H1 (cell line): ENCODE data around the gene IPO13. TPM values are rescaled to one million over a fixed set of nuclear protein-coding genes. Genes with fewer than 3 reads are reported as not detected.
A peak's percentile ranks its signal among the peaks of the same experiment; 100 is the strongest.

Source experiments
- CTCF ChIA-PET: fragments of 300-600 bp; sonication (Branson Sonifier 250); formaldehyde crosslinking; loops from one replicate; lab custom pipeline; 2021; ENCODE audit not compliant: partially characterized antibody; lab: Charles Lee
- POLR2A ChIA-PET: fragments of 300-600 bp; sonication (Branson Sonifier 250); formaldehyde crosslinking; loops from one replicate; lab custom pipeline; 2021; ENCODE audit warnings: inconsistent platforms; ENCODE audit not compliant: partially characterized antibody; lab: Charles Lee
- DNase-seq, 2 experiments: peaks; one replicate each; pipeline versions ENCODE4 v3.0.0 to v3.0.0-alpha.2; 2010 to 2022; ENCODE audit warnings: low spot score in 2 of 2, low read depth in 1 of 2, mixed read lengths in 1 of 2
- FAIRE-seq: peaks from 2 replicates; lab custom pipeline; 2011; peaks lifted over from hg19 to GRCh38; lab: Jason Lieb, UNC
- H2AFZ ChIP-seq: 2 replicates; pipeline ENCODE4 v1.8.1; 2012; ENCODE audit warnings: low read length, inconsistent platforms
- H2AK5ac ChIP-seq: 2 replicates; pipeline ENCODE4 v1.6.1; 2013; ENCODE audit warnings: low read depth, low read length
- H2BK120ac ChIP-seq: replicated peaks from 2 replicates; pipeline ENCODE3; 2013; ENCODE audit warnings: low read depth, low read length, inconsistent platforms
- H2BK12ac ChIP-seq: 2 replicates; pipeline ENCODE4 v1.6.1; 2013; ENCODE audit warnings: low read depth, low read length
- H2BK15ac ChIP-seq: 2 replicates; pipeline ENCODE4 v1.6.1; 2013; ENCODE audit warnings: low read length
- H2BK20ac ChIP-seq: 2 replicates; pipeline ENCODE4 v1.6.1; 2013; ENCODE audit warnings: low read length
- H2BK5ac ChIP-seq: 2 replicates; pipeline ENCODE4 v1.6.1; 2013; ENCODE audit warnings: low read depth, low read length
- H3K14ac ChIP-seq: 2 replicates; pipeline ENCODE4 v1.6.1; 2013; ENCODE audit warnings: inconsistent platforms; ENCODE audit not compliant: insufficient read length
- H3K18ac ChIP-seq: 2 replicates; pipeline ENCODE4 v1.6.1; 2013; ENCODE audit warnings: low read length; ENCODE audit errors: extremely low read depth
- H3K23ac ChIP-seq: 2 replicates; pipeline ENCODE4 v1.6.1; 2013; ENCODE audit warnings: inconsistent platforms; ENCODE audit not compliant: insufficient read length
- H3K23me2 ChIP-seq: 2 replicates; pipeline ENCODE4 v1.6.1; 2013; ENCODE audit warnings: low read depth, low read length
- H3K27ac ChIP-seq: 2 replicates; pipeline ENCODE4 v1.6.1; 2011; ENCODE audit warnings: low read depth, low read length, inconsistent platforms
- H3K27me3 ChIP-seq, 4 experiments: replicated peaks in 1 of 4; 1 replicate in 1 of 4; 2 replicates in 3 of 4; pipeline versions ENCODE4 v1.6.1 to v1.8.1; 2011 to 2013; ENCODE audit warnings: low read length in 3 of 4, mild to moderate bottlenecking in 3 of 4, inconsistent platforms in 2 of 4, mixed read lengths in 2 of 4, moderate library complexity in 1 of 4; ENCODE audit not compliant: control insufficient read depth in 3 of 4, insufficient read depth in 3 of 4; ENCODE audit errors: extremely low read depth in 1 of 4
- H3K36me3 ChIP-seq, 4 experiments: 2 replicates each; pipeline versions ENCODE4 v1.6.1 to v1.8.1; 2011 to 2013; ENCODE audit warnings: mild to moderate bottlenecking in 4 of 4, low read length in 3 of 4, moderate library complexity in 2 of 4, control low read depth in 1 of 4, inconsistent platforms in 1 of 4; ENCODE audit not compliant: insufficient read depth in 4 of 4, control insufficient read depth in 2 of 4
- H3K4ac ChIP-seq: replicated peaks from 2 replicates; pipeline ENCODE3; 2013; ENCODE audit warnings: low read length, low read depth, mixed read lengths, inconsistent platforms; ENCODE audit not compliant: insufficient read length
- H3K4me1 ChIP-seq, 4 experiments: replicated peaks in 1 of 4; 1 replicate in 1 of 4; 2 replicates in 3 of 4; pipeline versions ENCODE4 v1.6.1 to v1.8.1; 2011 to 2013; ENCODE audit warnings: low read length in 3 of 4, inconsistent platforms in 2 of 4, mixed read lengths in 1 of 4; ENCODE audit not compliant: insufficient read depth in 4 of 4, control insufficient read depth in 3 of 4
- H3K4me2 ChIP-seq, 2 experiments: 2 replicates each; pipeline versions ENCODE4 v1.6.1 to v1.8.1; 2011 to 2013; ENCODE audit warnings: low read depth in 2 of 2, low read length in 2 of 2, control low read depth in 1 of 2, inconsistent platforms in 1 of 2, mild to moderate bottlenecking in 1 of 2; ENCODE audit not compliant: insufficient read depth in 1 of 2
- H3K4me3 ChIP-seq, 4 experiments: fragments of 200-600, 300-600 bp in 1 of 4; sonication (generic), shearing (Covaris generic), sonication (Bioruptor Twin) in 1 of 4; 2 replicates each; pipeline versions ENCODE4 v1.5.1 to v1.8.1; 2011 to 2016; ENCODE audit warnings: low read length in 4 of 4, low read depth in 3 of 4, control low read depth in 2 of 4, inconsistent platforms in 2 of 4, mild to moderate bottlenecking in 2 of 4, mixed read lengths in 1 of 4, moderate library complexity in 1 of 4; ENCODE audit not compliant: insufficient read depth in 2 of 4; ENCODE audit errors: extremely low read depth in 1 of 4
- H3K56ac ChIP-seq: replicated peaks from 2 replicates; pipeline ENCODE3; 2013; ENCODE audit warnings: low read depth, mild to moderate bottlenecking, mixed read lengths, low read length, inconsistent platforms; ENCODE audit not compliant: insufficient read length
- H3K79me1 ChIP-seq: 2 replicates; pipeline ENCODE4 v1.6.1; 2013; ENCODE audit warnings: low read depth, low read length, control low read depth
- H3K79me2 ChIP-seq, 2 experiments: 2 replicates each; pipeline versions ENCODE4 v1.6.1 to v1.8.1; 2012 to 2013; ENCODE audit warnings: low read length in 2 of 2, mild to moderate bottlenecking in 2 of 2, inconsistent platforms in 1 of 2; ENCODE audit not compliant: insufficient read depth in 2 of 2, control insufficient read depth in 1 of 2
- H3K9ac ChIP-seq, 4 experiments: replicated peaks in 1 of 4; 1 replicate in 1 of 4; 2 replicates in 3 of 4; pipeline versions ENCODE4 v1.6.1 to v1.8.1; 2011 to 2013; ENCODE audit warnings: low read depth in 3 of 4, low read length in 3 of 4, control low read depth in 2 of 4, mild to moderate bottlenecking in 2 of 4, moderate library complexity in 2 of 4, inconsistent platforms in 1 of 4; ENCODE audit errors: extremely low read depth in 1 of 4
- H3K9me3 ChIP-seq, 2 experiments: 2 replicates each; pipeline versions ENCODE4 v1.6.1 to v1.8.1; 2012 to 2013; ENCODE audit warnings: mild to moderate bottlenecking in 2 of 2, moderate library complexity in 2 of 2, control low read depth in 1 of 2, inconsistent platforms in 1 of 2, low read depth in 1 of 2, low read length in 1 of 2, mixed read lengths in 1 of 2; ENCODE audit not compliant: insufficient read depth in 2 of 2
- H4K20me1 ChIP-seq, 2 experiments: replicated peaks in 1 of 2; 2 replicates each; pipeline versions ENCODE3 to v1.8.1; 2011 to 2013; ENCODE audit warnings: inconsistent platforms in 2 of 2, low read length in 2 of 2, mild to moderate bottlenecking in 1 of 2; ENCODE audit not compliant: insufficient read depth in 2 of 2, control insufficient read depth in 1 of 2
- H4K5ac ChIP-seq: 2 replicates; pipeline ENCODE4 v1.6.1; 2013; ENCODE audit warnings: low read length, low read depth, mixed read lengths, inconsistent platforms; ENCODE audit not compliant: insufficient read length
- H4K8ac ChIP-seq: 2 replicates; pipeline ENCODE4 v1.8.0; 2013; ENCODE audit warnings: mild to moderate bottlenecking, moderate library complexity, low read length, inconsistent platforms; ENCODE audit not compliant: insufficient read depth; ENCODE audit errors: extremely low read depth
- H4K91ac ChIP-seq: replicated peaks from 2 replicates; pipeline ENCODE3; 2013; ENCODE audit warnings: low read length, mixed read lengths, inconsistent platforms; ENCODE audit not compliant: insufficient read length
- GTF2F1 ChIP-seq: IDR thresholded peaks from 2 replicates; pipeline ENCODE4 v1.6.1; 2012; ENCODE audit warnings: low read depth, low read length, improper control_type of control experiment, borderline replicate concordance
- JUN ChIP-seq: IDR thresholded peaks from 2 replicates; pipeline ENCODE4 v1.6.1; 2011; ENCODE audit warnings: low read depth, mild to moderate bottlenecking, improper control_type of control experiment, low read length
- KDM5A ChIP-seq: fragments of 200-600 bp; IDR thresholded peaks from 2 replicates; pipeline ENCODE4 v1.7.1; 2012; ENCODE audit warnings: mild to moderate bottlenecking, low read length, inconsistent platforms, mixed read lengths
- MAFK ChIP-seq: IDR thresholded peaks from 2 replicates; pipeline ENCODE4 v1.6.1; 2012; ENCODE audit warnings: low read depth, mild to moderate bottlenecking, improper control_type of control experiment, low read length
- MAX ChIP-seq: IDR thresholded peaks from 2 replicates; pipeline ENCODE4 v1.6.1; 2012; ENCODE audit warnings: inconsistent platforms
- SIN3A ChIP-seq, 2 experiments: IDR thresholded peaks in 1 of 2; conservative IDR thresholded peaks in 1 of 2; 2 replicates each; pipeline ENCODE4 v1.6.1; 2011 to 2012; ENCODE audit warnings: low read length in 2 of 2, improper control_type of control experiment in 1 of 2, low read depth in 1 of 2, mild to moderate bottlenecking in 1 of 2
- WGBS, 2 experiments: shearing (Covaris generic) in 1 of 2; methylation state at CpG; one replicate each; pipeline versions ENCODE4 v1.1.6 to v1.1.7; 2013 to 2015; ENCODE audit warnings: low lambda C conversion rate in 2 of 2, mixed read lengths in 2 of 2, inconsistent platforms in 1 of 2, low coverage in 1 of 2, missing lambda C conversion rate in 1 of 2; ENCODE audit not compliant: insufficient replicate concordance in 2 of 2, insufficient coverage in 1 of 2, insufficient read length in 1 of 2; ENCODE audit errors: extremely low coverage in 1 of 2, missing lambda C conversion rate in 1 of 2; 5-methylcytosine and 5-hydroxymethylcytosine counted together
- polyA plus RNA-seq, 7 experiments: library from polyadenylated mRNA; depleted of rRNA in 3 of 7; stranded (reverse) in 5 of 7; unstranded in 2 of 7; fragments of >200 nt in 5 of 7; fragments of 200-250 nt in 2 of 7; gene quantifications; 1 replicate in 5 of 7; 2 replicates in 1 of 7; 4 replicates in 1 of 7; pipeline versions ENCODE4 v1.2.1 to v1.2.3, GENCODE V29; 2011 to 2013; ENCODE audit warnings: missing spikeins in 2 of 7, mixed read lengths in 2 of 7
- total RNA-seq: library from RNA; stranded (reverse); fragmentation: NEBNext Ultra II Directional; extraction: Animal tissue kit (Norgen Biotek cat#: 25700); gene quantifications from 2 replicates; pipeline ENCODE4 v1.2.1, GENCODE V29; 2021

Gene IPO13
- total and polyA plus RNA-seq, 2 of the 8 experiments (the other 6 are each of a cell fraction or from before 2014, with no cell fraction given): 23.0 to 27.0 TPM

DNA sequence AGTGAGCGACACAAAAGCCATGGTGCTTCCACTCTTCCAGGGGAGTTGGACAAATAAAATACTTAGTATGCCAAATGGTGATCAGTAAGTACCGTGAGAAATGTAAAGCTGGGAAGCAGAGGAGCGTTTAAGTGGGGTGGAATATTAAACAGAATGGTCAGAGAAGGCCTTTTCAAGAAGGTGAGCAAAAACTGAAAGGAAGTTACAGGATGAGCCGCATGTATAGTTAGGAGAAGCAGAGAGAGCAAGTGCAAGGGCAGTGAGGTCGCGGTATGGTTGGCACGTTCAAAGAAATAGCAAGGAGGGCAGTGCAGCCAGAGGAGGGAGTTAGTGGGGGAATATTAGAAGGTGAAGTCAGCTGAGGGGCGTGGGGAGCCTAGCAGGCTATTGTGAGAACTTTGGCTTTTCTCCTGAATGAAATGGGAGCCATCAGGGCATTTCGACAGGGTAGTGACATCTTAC is 27.3 kb downstream of the IPO13 start:
- H3K23me2 ChIP-seq: peaks cover 24% of the 10 kb centered on the region
- H3K79me1 ChIP-seq: peaks cover 14% of the 10 kb centered on the region
- H2AK5ac ChIP-seq: no peak overlapping the region
- H3K18ac ChIP-seq: peak overlapping the region; percentile 71; the same call in 1 of the 2 replicates
- no peak overlapping the region for H3K23ac ChIP-seq
- H4K20me1 ChIP-seq: peaks cover 4 to 24% of the 10 kb centered on the region in 2 experiments
- H2BK12ac ChIP-seq: no peak overlapping the region
- FAIRE-seq: no peak
- CTCF ChIA-PET: interaction anchor here (0.6 to 9.2 kb wide), 8 partner anchors 15 to 235 kb away, joined by 3 to 79 read pairs (median 4); partner anchors contain the start of genes CCDC24 and IPO13
- H3K4me1 ChIP-seq: peaks cover 6 to 18% (median 12%) of the 10 kb centered on the region in 4 experiments
- no peak overlapping the region for H3K27ac ChIP-seq
- no peak overlapping the region for H2BK120ac ChIP-seq
- H3K56ac ChIP-seq: peak overlapping the region; percentile 64
- no peaks in the 10 kb centered on the region for H3K9me3 ChIP-seq
- 44% methylated on average over 9 of the region's 9 CpGs; no CpG with 5 or more reads in 1 of the 2 experiments for WGBS, 2 experiments
- no peaks in the 10 kb centered on the region for H3K27me3 ChIP-seq
- peak overlapping the region; percentile 55 for H2AFZ ChIP-seq
- H2BK20ac ChIP-seq: no peak overlapping the region
- H3K9ac ChIP-seq: peak overlapping the region in 3 of 4 experiments; percentile 50 to 62 (median 51); a peak in 5 of 7 replicates
- no peak for TF ChIP-seq MAFK
- 0 out of 4 replicates have a peak, but pooled peaks of 1 of the 2 experiments have one; percentile 25 for TF ChIP-seq SIN3A (conservative IDR thresholded peaks at IDR 0.05 in 1 of 2, IDR thresholded peaks at IDR 0.05 in 1 of 2; ENCODE audit: low read depth in 1 of 2, low read length in 2 of 2)
- TF ChIP-seq KDM5A: no peak
- TF ChIP-seq JUN: no peak
- TF ChIP-seq GTF2F1: no peak
- TF ChIP-seq MAX: no peak
- TF ChIP-seq, all 59 proteins: peak for 1
- Histone ChIP-seq H4K91ac (peak overlapping the region; percentile 45), H3K4me3 (peak overlapping the region; percentile 79 to 88 (median 82)), H4K8ac (peak overlapping the region; percentile 59; the same call in 1 of the 2 replicates), H4K5ac (peak overlapping the region; percentile 79), H3K4ac (peak overlapping the region; percentile 64), H3K79me2 (peaks cover 0 to 25% of the 10 kb centered on the region in 2 experiments; a peak in 2 of 4 replicates), H3K14ac (no peak overlapping the region), H2BK5ac (peak overlapping the region; percentile 94; the same call in 1 of the 2 replicates), H3K4me2 (peak overlapping the region; percentile 81 to 85), H2BK15ac (peak overlapping the region; percentile 46; the same call in 1 of the 2 replicates), H3K36me3 (peaks cover 2 to 33% (median 17%) of the 10 kb centered on the region in 4 experiments; a peak in 7 of 8 replicates)
- no peak for DNase-seq
- POLR2A ChIA-PET: interaction anchor here (0.9 to 12.9 kb wide), 12 partner anchors 11 to 658 kb away, joined by 3 to 189 read pairs (median 4); partner anchors contain the start of genes CCDC24 and IPO13
